ENCODE measurements around the gene SLC25A23. TPM values are rescaled to one million over a fixed set of nuclear protein-coding genes. Genes with fewer than 3 reads are reported as not detected.

SLC25A23 gene
- total and polyA plus RNA-seq, 9 of the 15 experiments (the other 6 are each of a cell fraction or from before 2014, with no cell fraction given), result 6.1 to 72.0 (median 26.6) TPM

- TF ChIP-seq BHLHE40 (IDR thresholded peaks at IDR 0.05; ENCODE audit: low read length), result peak; percentile 72
- TF ChIP-seq, protein P1, sequence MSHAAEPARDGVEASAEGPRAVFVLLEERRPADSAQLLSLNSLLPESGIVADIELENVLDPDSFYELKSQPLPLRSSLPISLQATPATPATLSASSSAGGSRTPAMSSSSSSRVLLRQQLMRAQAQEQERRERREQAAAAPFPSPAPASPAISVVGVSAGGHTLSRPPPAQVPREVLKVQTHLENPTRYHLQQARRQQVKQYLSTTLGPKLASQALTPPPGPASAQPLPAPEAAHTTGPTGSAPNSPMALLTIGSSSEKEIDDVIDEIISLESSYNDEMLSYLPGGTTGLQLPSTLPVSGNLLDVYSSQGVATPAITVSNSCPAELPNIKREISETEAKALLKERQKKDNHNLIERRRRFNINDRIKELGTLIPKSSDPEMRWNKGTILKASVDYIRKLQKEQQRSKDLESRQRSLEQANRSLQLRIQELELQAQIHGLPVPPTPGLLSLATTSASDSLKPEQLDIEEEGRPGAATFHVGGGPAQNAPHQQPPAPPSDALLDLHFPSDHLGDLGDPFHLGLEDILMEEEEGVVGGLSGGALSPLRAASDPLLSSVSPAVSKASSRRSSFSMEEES (CRISPR knock-in tag; IDR thresholded peaks at IDR 0.05), result no peak
- TF ChIP-seq ZNF75A (CRISPR knock-in tag; IDR thresholded peaks at IDR 0.05), result no peak
- no peak for TF ChIP-seq POLR3A (IDR thresholded peaks at IDR 0.05; ENCODE audit: borderline replicate concordance, extremely low read depth, insufficient read depth, insufficient read length)
- TF ChIP-seq FIP1L1 (IDR thresholded peaks at IDR 0.05; ENCODE audit: low read depth, low read length, poor library complexity, severe bottlenecking), result peak; percentile 68
- peak; percentile 59 for TF ChIP-seq ZBTB40 (IDR thresholded peaks at IDR 0.05)
- TF ChIP-seq ZBTB40 (CRISPR knock-in tag; IDR thresholded peaks at IDR 0.05), result no peak
- TF ChIP-seq PHTF2 (CRISPR knock-in tag; IDR thresholded peaks at IDR 0.05), result no peak
- TF ChIP-seq LARP7 (IDR thresholded peaks at IDR 0.05), result 0 out of 2 replicates have a peak, but pooled peaks have one; percentile 22
- no peak for TF ChIP-seq KDM2B (CRISPR knock-in tag; IDR thresholded peaks at IDR 0.05)
- TF ChIP-seq RHOXF2B (CRISPR knock-in tag; conservative IDR thresholded peaks at IDR 0.05), result no peak
- no peak for TF ChIP-seq NELFE (IDR thresholded peaks at IDR 0.05; ENCODE audit: insufficient read depth, insufficient read length)
- no peak; the same call in 1 of the 2 replicates for TF ChIP-seq ZEB2 (IDR thresholded peaks at IDR 0.05)
- TF ChIP-seq NCOA4 (IDR thresholded peaks at IDR 0.05; ENCODE audit: partially characterized antibody), result no peak
- no peak for TF ChIP-seq DMBX1 (CRISPR knock-in tag; IDR thresholded peaks at IDR 0.05; ENCODE audit: borderline replicate concordance)
- TF ChIP-seq ZNF3 (CRISPR knock-in tag; IDR thresholded peaks at IDR 0.05), result no peak
- TF ChIP-seq, protein P2, sequence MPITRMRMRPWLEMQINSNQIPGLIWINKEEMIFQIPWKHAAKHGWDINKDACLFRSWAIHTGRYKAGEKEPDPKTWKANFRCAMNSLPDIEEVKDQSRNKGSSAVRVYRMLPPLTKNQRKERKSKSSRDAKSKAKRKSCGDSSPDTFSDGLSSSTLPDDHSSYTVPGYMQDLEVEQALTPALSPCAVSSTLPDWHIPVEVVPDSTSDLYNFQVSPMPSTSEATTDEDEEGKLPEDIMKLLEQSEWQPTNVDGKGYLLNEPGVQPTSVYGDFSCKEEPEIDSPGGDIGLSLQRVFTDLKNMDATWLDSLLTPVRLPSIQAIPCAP (CRISPR knock-in tag; IDR thresholded peaks at IDR 0.05; ENCODE audit: borderline replicate concordance), result no peak
Measured at GRCh38 chr19:6460099-6460884, 700 bp upstream of the SLC25A23 start (continued).

Measured in K562 (cell line).